ENCODE data around the gene DRAXIN.

- 0 out of 2 replicates have a peak, but pooled peaks have one; percentile 33 for TF ChIP-seq CTCF (conservative IDR thresholded peaks at IDR 0.05; ENCODE audit: low read depth, low read length)
- no peak for TF ChIP-seq EZH2 (IDR thresholded peaks at IDR 0.05; ENCODE audit: borderline replicate concordance, low read depth, low read length, poor library complexity, severe bottlenecking)
Measured at GRCh38 chr1:11676386-11677103, 15.0 kb upstream of the DRAXIN start.
